SK-N-SH (cell line): ENCODE measurements around the gene USP47. TPM values are rescaled to one million over a fixed set of nuclear protein-coding genes. Genes with fewer than 3 reads are reported as not detected.

Experiments used
- CTCF ChIA-PET: fragments of 300-600, 350-600 bp; formaldehyde crosslinking; extraction: SDS; loops from one replicate; lab custom pipeline; 2021; lab: Yijun Ruan, JAX
- POLR2A ChIA-PET: fragments of 350-600 bp; sonication (Branson Sonifier 250); formaldehyde crosslinking; extraction: SDS; loops from one replicate; lab custom pipeline; 2020; ENCODE audit warnings: antibody characterized with exemption, inconsistent platforms; lab: Yijun Ruan, JAX
- DNase-seq: peaks from one replicate; pipeline ENCODE4 v3.0.0; 2012
- H2AFZ ChIP-seq: fragments of 200-600 bp; sonication (generic); 2 replicates; pipeline ENCODE4 v1.8.1; 2016; ENCODE audit warnings: antibody characterized with exemption, mild to moderate bottlenecking, low read depth
- H3F3A ChIP-seq: fragments of 200-600 bp; sonication (generic); replicated peaks from 2 replicates; pipeline ENCODE3; 2016; ENCODE audit warnings: antibody characterized with exemption, mild to moderate bottlenecking; ENCODE audit not compliant: insufficient read depth
- H3K27ac ChIP-seq, 2 experiments: fragments of 200-500 bp in 1 of 2; fragments of 200-600 bp in 1 of 2; sonication (Bioruptor generic) in 1 of 2; sonication (generic), shearing (Covaris generic) in 1 of 2; 2 replicates each; pipeline versions ENCODE4 v1.5.1 to v1.6.1; 2014 to 2016; ENCODE audit warnings: low read depth in 2 of 2, inconsistent platforms in 1 of 2, low read length in 1 of 2, mild to moderate bottlenecking in 1 of 2, mixed read lengths in 1 of 2
- H3K27me3 ChIP-seq: fragments of 200-600 bp; sonication (generic), shearing (Covaris generic); 2 replicates; pipeline ENCODE4 v1.6.1; 2016; ENCODE audit warnings: mixed run types; ENCODE audit not compliant: insufficient read depth
- H3K36me3 ChIP-seq, 2 experiments: fragments of 200-500 bp in 1 of 2; fragments of 200-600 bp in 1 of 2; sonication (Bioruptor generic) in 1 of 2; sonication (generic) in 1 of 2; replicated peaks in 1 of 2; 2 replicates each; pipeline versions ENCODE3 to v1.5.1; 2014 to 2016; ENCODE audit warnings: low read length in 1 of 2, mild to moderate bottlenecking in 1 of 2; ENCODE audit not compliant: insufficient read depth in 2 of 2, control insufficient read depth in 1 of 2
- H3K4me1 ChIP-seq, 2 experiments: fragments of 200-500 bp in 1 of 2; fragments of 200-600 bp in 1 of 2; sonication (Bioruptor generic) in 1 of 2; sonication (generic), shearing (Covaris generic) in 1 of 2; 2 replicates each; pipeline versions ENCODE4 v1.5.1 to v1.6.1; 2014 to 2016; ENCODE audit warnings: low read depth in 1 of 2, low read length in 1 of 2, mixed run types in 1 of 2; ENCODE audit not compliant: insufficient read depth in 2 of 2, control insufficient read depth in 1 of 2
- H3K4me2 ChIP-seq: fragments of 200-600 bp; sonication (generic), shearing (Covaris generic); 2 replicates; pipeline ENCODE4 v1.6.1; 2017; ENCODE audit warnings: mixed run types
- H3K4me3 ChIP-seq, 2 experiments: fragments of 200-500 bp in 1 of 2; fragments of 200-600 bp in 1 of 2; sonication (Bioruptor generic) in 1 of 2; sonication (generic), shearing (Covaris generic) in 1 of 2; 2 replicates each; pipeline versions ENCODE4 v1.5.1 to v1.8.1; 2014 to 2016; ENCODE audit warnings: low read depth in 2 of 2, inconsistent platforms in 1 of 2, low read length in 1 of 2, mild to moderate bottlenecking in 1 of 2, mixed read lengths in 1 of 2, moderate library complexity in 1 of 2
- H3K79me2 ChIP-seq: fragments of 200-600 bp; sonication (generic); 2 replicates; pipeline ENCODE4 v1.8.1; 2017; ENCODE audit warnings: mild to moderate bottlenecking; ENCODE audit not compliant: insufficient read depth
- H3K9ac ChIP-seq: fragments of 200-600 bp; sonication (generic); 2 replicates; pipeline ENCODE4 v1.6.1; 2017; ENCODE audit warnings: mixed run types
- H3K9me2 ChIP-seq: fragments of 200-600 bp; sonication (generic); 2 replicates; pipeline ENCODE4 v1.6.1; 2017; ENCODE audit warnings: mixed run types
- H3K9me3 ChIP-seq: fragments of 200-600 bp; sonication (generic); 2 replicates; pipeline ENCODE4 v1.6.1; 2017; ENCODE audit warnings: mixed run types, mild to moderate bottlenecking, moderate library complexity
- H4K20me1 ChIP-seq: fragments of 200-600 bp; sonication (generic); 2 replicates; pipeline ENCODE4 v1.6.1; 2017; ENCODE audit warnings: mild to moderate bottlenecking, mixed run types; ENCODE audit not compliant: insufficient read depth
- CTCF ChIP-seq: fragments of 200-600 bp; sonication (generic); IDR thresholded peaks from 2 replicates; pipeline ENCODE4 v1.6.1; 2017; ENCODE audit warnings: antibody characterized with exemption, mild to moderate bottlenecking, moderate library complexity
- ELF1 ChIP-seq: IDR thresholded peaks from 2 replicates; pipeline ENCODE4 v1.4.0; 2012
- EP300 ChIP-seq, 2 experiments: IDR thresholded peaks; 2 replicates each; pipeline versions ENCODE4 v1.4.0 to v1.6.1; 2012; ENCODE audit warnings: borderline replicate concordance in 1 of 2, low read depth in 1 of 2, low read length in 1 of 2
- EZH2phosphoT487 ChIP-seq: fragments of 200-600 bp; sonication (generic); IDR thresholded peaks from 2 replicates; pipeline ENCODE4 v1.6.1; 2017; ENCODE audit warnings: low read depth, mixed run types, mild to moderate bottlenecking, antibody characterized with exemption, moderate library complexity, borderline replicate concordance
- FOSL2 ChIP-seq: IDR thresholded peaks from 2 replicates; pipeline ENCODE4 v1.4.0; 2012; ENCODE audit warnings: low read depth, mild to moderate bottlenecking, moderate library complexity, borderline replicate concordance
- FOXJ3 ChIP-seq: sonication (generic); formaldehyde crosslinking; IDR thresholded peaks from 2 replicates; pipeline ENCODE4 v1.5.1; 2020; ENCODE audit warnings: mild to moderate bottlenecking, missing genetic modification reagents
- JUND ChIP-seq: IDR thresholded peaks from 2 replicates; pipeline ENCODE4 v1.4.0; 2012
- MEF2A ChIP-seq: IDR thresholded peaks from 2 replicates; pipeline ENCODE4 v1.4.0; 2012; ENCODE audit warnings: low read depth, borderline replicate concordance
- NFIC ChIP-seq: IDR thresholded peaks from 2 replicates; pipeline ENCODE4 v1.4.0; 2012; ENCODE audit warnings: borderline replicate concordance
- NRF1 ChIP-seq: IDR thresholded peaks from 2 replicates; pipeline ENCODE4 v1.6.1; 2012; ENCODE audit warnings: low read depth, mild to moderate bottlenecking, low read length
- PBX3 ChIP-seq: IDR thresholded peaks from 2 replicates; pipeline ENCODE4; 2012
- POLR2AphosphoS5 ChIP-seq: IDR thresholded peaks from 2 replicates; pipeline ENCODE4 v1.6.1; 2012; ENCODE audit warnings: low read depth, low read length
- RAD21 ChIP-seq: IDR thresholded peaks from 2 replicates; pipeline ENCODE4 v1.6.1; 2012; ENCODE audit warnings: mild to moderate bottlenecking, low read length
- RCOR1 ChIP-seq: fragments of 150-350 bp; IDR thresholded peaks from 2 replicates; pipeline ENCODE4 v1.6.1; 2017; ENCODE audit warnings: antibody characterized with exemption, low read length
- RXRA ChIP-seq: IDR thresholded peaks from 2 replicates; pipeline ENCODE4 v1.4.0; 2012; ENCODE audit warnings: low read depth, mild to moderate bottlenecking, borderline replicate concordance
- SIN3A ChIP-seq: IDR thresholded peaks from 2 replicates; pipeline ENCODE4 v1.6.1; 2012; ENCODE audit warnings: low read depth, mild to moderate bottlenecking, low read length, moderate library complexity, borderline replicate concordance
- TAF1 ChIP-seq: IDR thresholded peaks from 2 replicates; pipeline ENCODE4 v1.6.1; 2012; ENCODE audit warnings: low read depth, mild to moderate bottlenecking, low read length, moderate library complexity, borderline replicate concordance
- TCF12 ChIP-seq: IDR thresholded peaks from 2 replicates; pipeline ENCODE4 v1.4.0; 2012
- TEAD4 ChIP-seq: IDR thresholded peaks from 2 replicates; pipeline ENCODE4 v1.4.0; 2012; ENCODE audit warnings: mild to moderate bottlenecking, borderline replicate concordance; ENCODE audit not compliant: insufficient read depth
- USF1 ChIP-seq: IDR thresholded peaks from 2 replicates; pipeline ENCODE4 v1.4.0; 2012; ENCODE audit warnings: low read depth, borderline replicate concordance
- ZBTB33 ChIP-seq: IDR thresholded peaks from 2 replicates; pipeline ENCODE4 v1.4.0; 2012; ENCODE audit warnings: low read depth, borderline replicate concordance
- WGBS: methylation state at CpG from one replicate; pipeline ENCODE4 v1.1.6; 2017; ENCODE audit warnings: low lambda C conversion rate; 5-methylcytosine and 5-hydroxymethylcytosine counted together
- polyA plus RNA-seq, 3 experiments: library from polyadenylated mRNA; depleted of rRNA; stranded (reverse); fragments of >200 nt; gene quantifications; 2 replicates each; pipeline ENCODE4 v1.2.3, GENCODE V29; 2012
- TF ChIP-seq, protein P1 (sequence below): IDR thresholded peaks from 2 replicates; pipeline ENCODE4 v1.6.1; 2012; ENCODE audit warnings: mild to moderate bottlenecking, low read depth, low read length, moderate library complexity

USP47 gene
- polyA plus RNA-seq, 1 of the 3 experiments (the other 2 are of a cell fraction), result 10.3 TPM

- H3K9ac ChIP-seq, result peak overlapping the region; percentile 78
- WGBS, result 41% methylated on average over 7 of the region's 7 CpGs
- H2AFZ ChIP-seq, result no peak overlapping the region
- H3K27ac ChIP-seq, result peak overlapping the region; percentile 93 to 99
- H3K4me3 ChIP-seq, result peak overlapping the region in 1 of 2 experiments; percentile 9; a peak in 2 of 4 replicates
- peaks cover 46 to 64% of the 10 kb centered on the region in 2 experiments for H3K4me1 ChIP-seq
- peak overlapping the region; percentile 76 for H3K4me2 ChIP-seq
- no peaks in the 10 kb centered on the region for H4K20me1 ChIP-seq
- no peak for TF ChIP-seq EZH2phosphoT487
- TF ChIP-seq ZBTB33, result no peak
- TF ChIP-seq TCF12, result peak; percentile 81
- TF ChIP-seq TEAD4, result peak; percentile 60; the same call in 1 of the 2 replicates
- peak; percentile 88 for TF ChIP-seq PBX3
- TF ChIP-seq MEF2A, result no peak
- TF ChIP-seq TAF1, result no peak
- TF ChIP-seq RAD21, result no peak
- TF ChIP-seq USF1, result no peak
- TF ChIP-seq ELF1, result 0 out of 2 replicates have a peak, but pooled peaks have one; percentile 5
- TF ChIP-seq FOSL2, result peak; percentile 65; the same call in 1 of the 2 replicates
- peak; percentile 52 for TF ChIP-seq JUND
- TF ChIP-seq, protein P1, sequence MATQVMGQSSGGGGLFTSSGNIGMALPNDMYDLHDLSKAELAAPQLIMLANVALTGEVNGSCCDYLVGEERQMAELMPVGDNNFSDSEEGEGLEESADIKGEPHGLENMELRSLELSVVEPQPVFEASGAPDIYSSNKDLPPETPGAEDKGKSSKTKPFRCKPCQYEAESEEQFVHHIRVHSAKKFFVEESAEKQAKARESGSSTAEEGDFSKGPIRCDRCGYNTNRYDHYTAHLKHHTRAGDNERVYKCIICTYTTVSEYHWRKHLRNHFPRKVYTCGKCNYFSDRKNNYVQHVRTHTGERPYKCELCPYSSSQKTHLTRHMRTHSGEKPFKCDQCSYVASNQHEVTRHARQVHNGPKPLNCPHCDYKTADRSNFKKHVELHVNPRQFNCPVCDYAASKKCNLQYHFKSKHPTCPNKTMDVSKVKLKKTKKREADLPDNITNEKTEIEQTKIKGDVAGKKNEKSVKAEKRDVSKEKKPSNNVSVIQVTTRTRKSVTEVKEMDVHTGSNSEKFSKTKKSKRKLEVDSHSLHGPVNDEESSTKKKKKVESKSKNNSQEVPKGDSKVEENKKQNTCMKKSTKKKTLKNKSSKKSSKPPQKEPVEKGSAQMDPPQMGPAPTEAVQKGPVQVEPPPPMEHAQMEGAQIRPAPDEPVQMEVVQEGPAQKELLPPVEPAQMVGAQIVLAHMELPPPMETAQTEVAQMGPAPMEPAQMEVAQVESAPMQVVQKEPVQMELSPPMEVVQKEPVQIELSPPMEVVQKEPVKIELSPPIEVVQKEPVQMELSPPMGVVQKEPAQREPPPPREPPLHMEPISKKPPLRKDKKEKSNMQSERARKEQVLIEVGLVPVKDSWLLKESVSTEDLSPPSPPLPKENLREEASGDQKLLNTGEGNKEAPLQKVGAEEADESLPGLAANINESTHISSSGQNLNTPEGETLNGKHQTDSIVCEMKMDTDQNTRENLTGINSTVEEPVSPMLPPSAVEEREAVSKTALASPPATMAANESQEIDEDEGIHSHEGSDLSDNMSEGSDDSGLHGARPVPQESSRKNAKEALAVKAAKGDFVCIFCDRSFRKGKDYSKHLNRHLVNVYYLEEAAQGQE, result no peak
- peak; percentile 29; the same call in 1 of the 2 replicates for TF ChIP-seq POLR2AphosphoS5
- no peak for TF ChIP-seq FOXJ3
- peak; percentile 37; the same call in 1 of the 2 replicates for TF ChIP-seq NFIC
- no peak; the same call in 1 of the 2 replicates for TF ChIP-seq CTCF
- no peak for TF ChIP-seq NRF1
- TF ChIP-seq RXRA, result peak; percentile 47; the same call in 1 of the 2 replicates
- TF ChIP-seq EP300 (IDR thresholded peaks at IDR 0.05; ENCODE audit: borderline replicate concordance in 1 of 2, low read depth in 1 of 2, low read length in 1 of 2), result peak in 1 of 2 experiments; percentile 65; a peak in 2 of 4 replicates
- no peak for TF ChIP-seq RCOR1
- TF ChIP-seq SIN3A, result no peak
- no peaks in the 10 kb centered on the region for H3K9me2 ChIP-seq
- no peaks in the 10 kb centered on the region for H3K27me3 ChIP-seq
- no peak for DNase-seq
- peaks cover 34 to 54% of the 10 kb centered on the region in 2 experiments for H3K36me3 ChIP-seq
- CTCF ChIA-PET, result interaction anchor here (0.9 to 1.7 kb wide), 3 partner anchors 16 to 21 kb away, joined by 3 to 4 read pairs (median 4); no protein-coding TSS in a partner anchor
- no peaks in the 10 kb centered on the region for H3K9me3 ChIP-seq
- H3F3A ChIP-seq, result peaks cover 96% of the 10 kb centered on the region
- H3K79me2 ChIP-seq, result peaks cover 84% of the 10 kb centered on the region
- POLR2A ChIA-PET, result no interaction called here
These were observed 146.4 kb downstream of the USP47 start for GRCh38 chr11:11988099-11988651.
